Activated T-helper 1 cell treated with anti-CD3 and anti-CD28 coated beads, Interleukin-12 subunit alpha, Interleukin-12 subunit beta, Interleukin-2, Interleukin-4 antibody, amounts not matched to agents 30 ng/mL and 10 ng/mL and 1 ng/mL, durations not matched to agents 14 hours and 24 hours and 36 hours (primary cell): ENCODE data around the gene ARFGEF3. TPM values are rescaled to one million over a fixed set of nuclear protein-coding genes. Genes with fewer than 3 reads are reported as not detected.

ENCODE experiments used
- DNase-seq: peaks from one replicate; pipeline ENCODE4 v3.0.0; 2021; ENCODE audit warnings: low spot score
- H3K27ac Mint-ChIP-seq: one replicate; pipeline ENCODE4 v1.8.0; 2021; ENCODE audit warnings: mild to moderate bottlenecking, mixed read lengths
- H3K27me3 Mint-ChIP-seq: one replicate; pipeline ENCODE4 v1.8.0; 2022; ENCODE audit warnings: mild to moderate bottlenecking, moderate library complexity, mixed read lengths; ENCODE audit not compliant: insufficient read depth
- H3K36me3 Mint-ChIP-seq: one replicate; pipeline ENCODE4 v1.8.0; 2021; ENCODE audit warnings: low read depth, mixed read lengths
- H3K4me1 Mint-ChIP-seq: one replicate; pipeline ENCODE4 v1.8.0; 2021; ENCODE audit warnings: low read depth, mixed read lengths
- H3K4me3 Mint-ChIP-seq: one replicate; pipeline ENCODE4 v1.8.0; 2021; ENCODE audit warnings: mild to moderate bottlenecking, moderate library complexity, mixed read lengths
- H3K9me3 Mint-ChIP-seq: one replicate; pipeline ENCODE4 v1.8.0; 2021; ENCODE audit warnings: mixed read lengths
- intact Hi-C: fragments of 100-400 bp; cut with micrococcal nuclease; formaldehyde crosslinking; loops from one replicate; pipeline ENCODE4 v1.15.1; 2024
- total RNA-seq: library from RNA; stranded (reverse); gene quantifications from 2 replicates; pipeline ENCODE4 v1.2.3, GENCODE V29; 2022

The ARFGEF3 gene
- total RNA-seq, 1 donor from 2014 or later: 0.29 TPM

DNA sequence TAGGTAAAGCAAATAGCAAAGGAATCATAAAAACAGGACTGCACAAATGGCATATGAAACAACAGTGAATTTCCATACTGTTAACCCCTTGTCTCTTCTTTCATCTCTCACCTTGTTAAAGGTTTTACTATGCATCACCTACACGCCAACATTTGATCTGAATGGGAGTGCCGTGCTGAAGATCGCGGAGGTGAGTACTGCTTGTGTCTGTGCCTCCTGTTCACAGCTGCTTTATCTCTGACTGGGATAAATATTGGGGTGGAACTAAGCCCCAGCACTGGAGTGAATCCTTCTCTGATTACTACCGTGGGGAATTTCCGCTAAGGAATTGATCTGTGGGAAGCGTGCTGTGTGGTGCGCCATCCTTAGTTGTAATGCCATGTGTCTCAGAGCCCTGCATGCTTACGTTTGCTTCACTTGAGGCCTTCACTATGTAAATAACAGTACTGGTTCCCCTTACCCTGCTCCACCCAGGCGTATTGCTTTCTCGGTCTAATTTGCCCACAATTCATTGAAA is 68.0 kb downstream of the ARFGEF3 start:
- Mint-ChIP-seq H3K27me3 (no peaks in the 10 kb centered on the region), H3K4me1 (no peaks in the 10 kb centered on the region), H3K27ac (no peak overlapping the region), H3K4me3 (no peak overlapping the region), H3K9me3 (no peaks in the 10 kb centered on the region), H3K36me3 (no peaks in the 10 kb centered on the region)
- DNase-seq: no peak
- intact Hi-C loops: no loop called here

DNA sequence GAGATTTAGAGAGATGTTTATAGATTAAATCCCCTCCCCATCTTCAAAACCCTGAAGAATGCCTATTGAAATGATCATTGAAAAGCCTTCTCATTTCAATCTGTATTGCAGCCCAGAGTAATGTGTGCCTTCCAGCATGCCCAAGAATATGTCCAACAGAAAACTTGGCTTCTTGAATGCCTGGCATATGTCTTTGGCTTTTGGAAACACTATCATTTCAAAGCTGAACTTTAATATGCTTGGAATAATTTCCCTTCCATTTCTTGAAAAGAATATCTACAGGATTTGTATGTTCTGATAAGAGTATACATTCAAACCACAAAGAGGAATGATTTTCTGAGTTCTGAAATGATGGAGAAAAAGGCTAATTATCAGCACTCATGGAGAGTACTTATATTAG is 68.5 kb downstream of the ARFGEF3 start:
- Mint-ChIP-seq H3K36me3 (no peaks in the 10 kb centered on the region), H3K9me3 (no peaks in the 10 kb centered on the region), H3K4me3 (no peak overlapping the region), H3K4me1 (no peaks in the 10 kb centered on the region), H3K27me3 (no peaks in the 10 kb centered on the region), H3K27ac (no peak overlapping the region)
- no peak for DNase-seq
- intact Hi-C loops: no loop called here

DNA sequence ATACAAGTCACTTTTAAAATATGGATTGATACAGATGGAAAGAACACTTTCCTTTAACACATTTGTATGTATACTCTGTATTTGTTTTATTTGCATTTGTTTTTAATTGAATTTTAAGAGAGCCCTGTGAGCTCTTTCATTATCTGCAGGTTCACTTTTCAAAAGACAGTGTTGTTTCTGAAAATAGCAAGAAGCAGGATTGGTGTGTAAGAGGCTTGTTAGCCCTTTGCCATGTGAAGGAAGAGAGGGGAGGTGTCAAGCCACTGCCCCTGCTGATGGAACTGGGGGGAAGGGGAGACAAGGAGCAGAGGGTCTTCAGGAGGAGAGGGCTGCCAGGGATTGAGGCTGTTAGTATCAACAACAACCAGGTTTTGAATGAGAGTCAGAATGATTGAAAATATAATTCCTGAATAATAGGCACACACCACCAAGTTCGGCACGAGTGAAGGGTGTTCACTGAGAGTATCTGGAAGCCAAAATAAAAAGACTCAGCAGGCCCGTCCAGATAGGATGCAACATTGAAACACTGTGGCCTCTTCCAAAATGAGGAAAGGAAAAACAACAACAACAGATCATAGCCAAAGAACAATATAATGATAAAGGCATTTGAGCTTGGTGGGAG is 69.1 kb downstream of the ARFGEF3 start:
- H3K36me3 Mint-ChIP-seq: no peaks in the 10 kb centered on the region
- no peaks in the 10 kb centered on the region for H3K27me3 Mint-ChIP-seq
- H3K4me1 Mint-ChIP-seq: no peaks in the 10 kb centered on the region
- no peaks in the 10 kb centered on the region for H3K9me3 Mint-ChIP-seq
- no peak overlapping the region for H3K27ac Mint-ChIP-seq
- no peak for DNase-seq
- intact Hi-C loops: no loop called here
- no peak overlapping the region for H3K4me3 Mint-ChIP-seq

DNA sequence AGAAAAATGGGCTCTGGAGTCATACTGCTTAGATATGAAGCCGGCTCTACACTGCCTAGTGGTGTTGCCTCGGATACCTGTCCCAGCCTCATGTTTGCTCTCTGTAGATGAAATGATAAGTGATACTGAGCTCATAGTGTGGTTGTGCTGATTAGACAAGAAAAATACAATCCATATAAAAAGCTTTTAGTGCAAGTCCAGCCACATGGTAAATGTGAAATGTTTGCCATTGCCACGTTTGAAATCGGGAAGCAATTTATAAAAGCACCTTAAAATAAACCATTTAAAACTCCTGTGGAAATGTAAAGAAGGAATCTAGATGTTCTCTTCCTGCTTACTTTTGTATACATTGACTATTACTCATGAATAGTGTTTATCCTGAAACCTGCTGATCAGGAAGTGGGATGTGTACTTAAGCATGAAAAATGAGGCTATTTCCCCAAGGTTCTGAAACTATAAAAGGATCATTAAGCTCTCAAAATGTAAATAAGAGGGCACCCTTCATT is 69.7 kb downstream of the ARFGEF3 start:
- H3K36me3 Mint-ChIP-seq: no peaks in the 10 kb centered on the region
- no peak overlapping the region for H3K4me3 Mint-ChIP-seq
- H3K4me1 Mint-ChIP-seq: no peaks in the 10 kb centered on the region
- no peak for DNase-seq
- H3K27ac Mint-ChIP-seq: no peak overlapping the region
- H3K9me3 Mint-ChIP-seq: no peaks in the 10 kb centered on the region
- intact Hi-C loops: no loop called here
- H3K27me3 Mint-ChIP-seq: no peaks in the 10 kb centered on the region

DNA sequence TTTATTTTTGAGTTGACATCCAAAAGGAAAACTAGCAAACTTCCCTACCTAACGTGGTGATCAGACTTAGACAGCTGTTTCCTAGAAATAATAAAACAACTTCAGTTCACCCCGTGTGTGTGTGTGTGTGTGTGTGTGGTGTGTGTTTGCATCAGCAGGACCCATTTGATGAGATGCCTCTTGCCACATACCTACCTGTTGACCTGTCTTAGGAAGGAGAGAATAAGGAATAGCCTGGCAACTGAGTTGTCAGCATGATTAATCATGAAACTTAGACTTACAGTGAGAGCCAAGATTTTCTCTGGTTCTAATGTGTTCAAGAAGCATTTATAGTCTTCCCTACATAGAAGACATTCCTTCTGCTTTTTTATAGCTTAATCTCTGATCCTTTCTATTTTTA is 72.6 kb downstream of the ARFGEF3 start:
- no peaks in the 10 kb centered on the region for H3K9me3 Mint-ChIP-seq
- H3K36me3 Mint-ChIP-seq: no peaks in the 10 kb centered on the region
- DNase-seq: no peak
- intact Hi-C loops: no loop called here
- no peaks in the 10 kb centered on the region for H3K27me3 Mint-ChIP-seq
- no peak overlapping the region for H3K27ac Mint-ChIP-seq
- H3K4me3 Mint-ChIP-seq: no peak overlapping the region
- no peaks in the 10 kb centered on the region for H3K4me1 Mint-ChIP-seq

DNA sequence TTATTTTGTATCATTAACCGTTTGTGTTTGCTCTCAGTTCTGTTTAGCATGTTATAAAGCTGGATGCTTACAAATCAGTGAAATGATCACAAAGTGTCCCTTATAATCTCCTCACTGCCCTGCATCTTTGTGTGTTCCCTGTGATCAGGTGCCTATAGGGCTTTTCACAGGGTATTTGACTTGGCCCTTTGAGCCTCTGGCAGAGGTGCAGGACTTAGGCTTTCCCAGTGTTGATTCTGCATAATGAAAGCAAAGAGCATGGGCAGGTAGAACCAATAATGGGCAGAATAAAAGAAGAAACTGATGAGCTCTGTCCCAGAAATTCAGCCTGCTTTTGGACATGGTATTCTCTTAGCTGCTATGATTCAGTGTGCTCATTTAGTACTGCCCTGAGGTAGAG is 73.5 kb downstream of the ARFGEF3 start:
- H3K9me3 Mint-ChIP-seq: no peaks in the 10 kb centered on the region
- H3K4me3 Mint-ChIP-seq: no peak overlapping the region
- no peaks in the 10 kb centered on the region for H3K36me3 Mint-ChIP-seq
- no peaks in the 10 kb centered on the region for H3K4me1 Mint-ChIP-seq
- intact Hi-C loops: no loop called here
- H3K27ac Mint-ChIP-seq: no peak overlapping the region
- no peak for DNase-seq
- H3K27me3 Mint-ChIP-seq: no peaks in the 10 kb centered on the region

DNA sequence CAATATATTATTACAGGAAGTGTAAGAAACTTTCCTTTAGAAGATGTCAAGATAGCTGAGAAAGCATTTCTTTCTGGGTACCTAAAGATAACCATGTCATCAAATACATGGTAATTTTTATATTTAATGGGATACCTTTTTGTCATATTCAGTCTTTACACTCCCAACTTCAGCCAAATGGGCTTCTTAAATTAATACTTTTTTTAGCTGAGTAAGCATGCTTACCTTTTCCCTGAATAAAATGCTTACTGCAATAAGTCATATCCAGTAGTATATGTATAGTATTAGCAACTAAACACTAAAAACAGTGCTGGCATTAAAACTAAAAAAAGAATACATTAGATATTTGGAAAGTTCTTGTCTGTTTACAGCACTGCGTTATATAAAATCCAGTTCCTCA is 74.0 kb downstream of the ARFGEF3 start:
- Mint-ChIP-seq H3K9me3 (no peaks in the 10 kb centered on the region), H3K4me3 (no peak overlapping the region), H3K27ac (no peak overlapping the region), H3K36me3 (no peaks in the 10 kb centered on the region), H3K4me1 (no peaks in the 10 kb centered on the region), H3K27me3 (no peaks in the 10 kb centered on the region)
- intact Hi-C loops: no loop called here
- no peak for DNase-seq

DNA sequence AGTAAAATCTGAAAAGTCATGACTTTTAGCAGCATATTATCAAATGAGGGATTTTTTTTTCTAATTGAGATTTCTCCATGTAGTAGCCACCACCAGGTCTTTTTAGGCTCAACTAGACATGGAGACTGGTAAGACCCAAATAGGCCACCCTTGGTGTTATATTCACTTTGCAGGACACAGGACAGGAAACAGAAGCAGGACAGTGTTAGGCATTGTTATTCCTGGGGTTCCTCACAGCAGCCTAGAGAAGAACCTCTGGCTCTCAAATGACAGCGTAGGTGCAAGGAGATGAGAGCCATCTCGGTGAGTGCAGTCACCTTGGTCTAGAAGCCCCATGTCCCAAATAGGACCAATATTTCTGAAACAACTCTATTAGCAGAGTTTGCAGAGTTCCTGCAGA is 75.7 kb downstream of the ARFGEF3 start:
- Mint-ChIP-seq H3K27ac (no peak overlapping the region), H3K27me3 (no peaks in the 10 kb centered on the region), H3K36me3 (no peaks in the 10 kb centered on the region), H3K9me3 (no peaks in the 10 kb centered on the region), H3K4me1 (no peaks in the 10 kb centered on the region), H3K4me3 (no peak overlapping the region)
- no peak for DNase-seq
- intact Hi-C loops: no loop called here

DNA sequence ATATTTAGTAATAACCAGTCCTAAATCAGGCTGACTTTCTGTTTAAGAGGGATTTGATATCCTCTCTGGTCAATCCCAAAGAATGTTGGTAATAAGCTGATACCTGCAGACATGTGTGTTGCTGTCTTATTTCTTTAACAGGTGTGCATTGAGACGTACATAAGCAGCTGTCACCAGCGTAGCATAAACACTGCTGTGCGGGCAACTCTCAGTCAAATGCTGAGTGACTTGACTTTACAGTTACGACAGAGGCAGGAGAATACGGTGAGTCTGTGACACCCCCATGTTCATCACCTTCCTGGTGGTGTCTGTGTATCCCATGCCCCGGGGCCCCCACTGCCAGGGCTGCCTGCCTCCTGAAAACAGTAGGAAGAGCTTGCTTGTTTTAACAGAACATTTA is 76.6 kb downstream of the ARFGEF3 start:
- H3K9me3 Mint-ChIP-seq: no peaks in the 10 kb centered on the region
- no peaks in the 10 kb centered on the region for H3K27me3 Mint-ChIP-seq
- intact Hi-C loops: no loop called here
- no peak for DNase-seq
- H3K27ac Mint-ChIP-seq: no peak overlapping the region
- H3K36me3 Mint-ChIP-seq: no peaks in the 10 kb centered on the region
- no peaks in the 10 kb centered on the region for H3K4me1 Mint-ChIP-seq
- H3K4me3 Mint-ChIP-seq: no peak overlapping the region

DNA sequence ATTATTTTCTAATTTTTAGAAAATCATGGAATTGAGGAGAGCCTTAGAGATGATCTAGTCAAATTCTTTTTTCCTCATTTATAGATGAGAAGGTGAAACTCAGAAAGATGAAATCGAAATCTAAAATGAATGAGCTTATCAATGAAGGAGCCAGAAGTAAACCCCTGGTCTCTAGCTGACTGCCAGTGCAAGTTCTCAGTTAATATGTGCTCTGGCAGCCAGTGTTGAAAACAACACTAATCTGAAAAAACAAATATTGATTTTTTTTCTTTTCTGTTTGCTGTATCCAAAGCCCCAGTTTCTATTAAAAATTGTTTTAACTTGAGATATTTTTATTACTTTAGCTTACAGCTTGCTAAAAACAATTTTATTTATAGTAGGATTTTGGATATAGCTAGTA is 78.0 kb downstream of the ARFGEF3 start:
- Mint-ChIP-seq H3K4me1 (no peaks in the 10 kb centered on the region), H3K27me3 (no peaks in the 10 kb centered on the region), H3K36me3 (no peaks in the 10 kb centered on the region), H3K27ac (no peak overlapping the region), H3K4me3 (no peak overlapping the region), H3K9me3 (no peaks in the 10 kb centered on the region)
- no peak for DNase-seq
- intact Hi-C loops: no loop called here

DNA sequence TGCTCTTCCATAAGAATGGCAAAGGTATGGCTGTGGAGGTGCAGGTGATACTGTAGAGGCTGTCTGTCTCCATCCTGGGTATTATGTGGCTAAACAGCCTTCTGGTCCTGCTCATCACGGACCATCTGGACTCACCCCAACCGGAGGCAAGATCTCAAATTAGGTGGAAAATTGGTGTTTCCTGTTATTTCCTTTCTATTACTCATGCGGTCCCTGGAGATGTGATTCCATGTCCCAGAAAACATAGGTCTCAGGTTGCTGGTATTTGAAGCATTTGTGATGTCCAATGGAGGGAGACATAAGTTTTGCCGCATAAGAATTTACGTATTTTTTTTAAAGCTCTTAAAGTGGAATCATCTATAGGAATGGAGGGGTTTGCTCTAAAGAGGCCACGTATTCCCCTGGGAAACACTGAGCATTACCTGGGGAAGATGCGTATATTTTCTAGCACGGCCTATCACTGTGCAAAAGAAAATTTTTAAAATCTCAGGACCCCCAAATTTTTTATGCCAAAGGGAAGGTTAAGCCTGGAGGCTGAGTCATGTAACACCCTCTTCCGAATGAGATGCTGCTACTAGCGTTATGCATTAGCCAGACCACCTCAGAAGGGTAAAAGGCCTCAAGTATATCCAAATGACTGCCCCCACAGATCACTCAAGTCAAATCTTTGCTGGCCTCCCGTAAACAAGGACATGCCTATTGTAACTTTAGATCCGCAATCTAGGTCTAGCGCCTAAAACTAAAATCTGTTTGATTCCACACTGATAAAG is 78.9 kb downstream of the ARFGEF3 start:
- H3K4me1 Mint-ChIP-seq: no peaks in the 10 kb centered on the region
- DNase-seq: no peak
- intact Hi-C loops: no loop called here
- H3K9me3 Mint-ChIP-seq: no peaks in the 10 kb centered on the region
- no peaks in the 10 kb centered on the region for H3K36me3 Mint-ChIP-seq
- H3K4me3 Mint-ChIP-seq: no peak overlapping the region
- no peak overlapping the region for H3K27ac Mint-ChIP-seq
- H3K27me3 Mint-ChIP-seq: no peaks in the 10 kb centered on the region

DNA sequence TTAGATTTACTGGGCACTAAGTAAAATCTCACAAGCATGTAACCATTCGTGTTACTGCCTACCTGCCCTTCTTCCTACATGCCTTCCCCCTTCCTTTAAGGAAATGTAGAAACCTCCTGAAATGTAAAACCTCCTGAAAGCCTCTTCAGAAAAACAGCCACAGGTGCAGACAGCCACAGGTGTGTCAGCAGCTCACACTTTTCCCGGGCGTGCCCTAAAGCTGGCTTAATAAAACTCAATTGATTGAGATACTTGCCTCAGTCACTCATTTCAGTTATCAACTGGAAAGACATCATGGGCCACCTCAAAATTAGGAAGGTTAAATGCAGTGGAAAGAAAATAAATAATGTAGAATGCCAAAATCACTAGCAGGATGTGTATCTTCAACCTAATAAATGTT is 79.6 kb downstream of the ARFGEF3 start:
- H3K4me3 Mint-ChIP-seq: no peak overlapping the region
- H3K27ac Mint-ChIP-seq: no peak overlapping the region
- no peaks in the 10 kb centered on the region for H3K36me3 Mint-ChIP-seq
- H3K27me3 Mint-ChIP-seq: no peaks in the 10 kb centered on the region
- H3K4me1 Mint-ChIP-seq: no peaks in the 10 kb centered on the region
- no peak for DNase-seq
- intact Hi-C loops: no loop called here
- no peaks in the 10 kb centered on the region for H3K9me3 Mint-ChIP-seq

DNA sequence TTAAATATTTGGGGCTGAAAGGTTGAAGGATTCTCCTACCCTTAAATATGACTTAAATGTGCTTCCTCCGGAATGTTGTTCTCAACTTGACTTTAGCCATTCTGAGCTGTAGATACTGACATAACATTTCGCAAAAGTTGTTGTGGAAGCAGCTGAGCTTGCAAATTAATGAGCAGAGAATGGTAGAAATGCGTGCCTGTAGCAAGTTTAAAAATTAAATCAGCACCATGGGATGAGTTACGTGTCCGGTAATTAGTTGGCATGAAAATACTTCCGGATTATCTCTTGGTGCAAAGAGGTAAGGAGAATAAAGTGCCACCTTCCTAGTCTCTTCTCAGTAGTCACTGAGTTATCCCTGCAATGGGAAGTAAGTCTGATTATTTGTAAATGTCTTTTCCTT is 80.2 kb downstream of the ARFGEF3 start:
- H3K4me1 Mint-ChIP-seq: no peaks in the 10 kb centered on the region
- H3K36me3 Mint-ChIP-seq: no peaks in the 10 kb centered on the region
- no peak for DNase-seq
- no peaks in the 10 kb centered on the region for H3K9me3 Mint-ChIP-seq
- intact Hi-C loops: no loop called here
- no peak overlapping the region for H3K4me3 Mint-ChIP-seq
- H3K27me3 Mint-ChIP-seq: no peaks in the 10 kb centered on the region
- no peak overlapping the region for H3K27ac Mint-ChIP-seq
